ENCODE results near the gene NXN. TPM values are rescaled to one million over a fixed set of nuclear protein-coding genes. Genes with fewer than 3 reads are reported as not detected.
A peak's percentile ranks its signal among the peaks of the same experiment; 100 is the strongest.
"Not testable (repeated sequence)": the region's sequence is repeated elsewhere in the genome, so short reads cannot be mapped to it uniquely, and the experiment has no call there.

NXN gene
- total RNA-seq, 1 donor from 2014 or later = 30.8 TPM

DNA sequence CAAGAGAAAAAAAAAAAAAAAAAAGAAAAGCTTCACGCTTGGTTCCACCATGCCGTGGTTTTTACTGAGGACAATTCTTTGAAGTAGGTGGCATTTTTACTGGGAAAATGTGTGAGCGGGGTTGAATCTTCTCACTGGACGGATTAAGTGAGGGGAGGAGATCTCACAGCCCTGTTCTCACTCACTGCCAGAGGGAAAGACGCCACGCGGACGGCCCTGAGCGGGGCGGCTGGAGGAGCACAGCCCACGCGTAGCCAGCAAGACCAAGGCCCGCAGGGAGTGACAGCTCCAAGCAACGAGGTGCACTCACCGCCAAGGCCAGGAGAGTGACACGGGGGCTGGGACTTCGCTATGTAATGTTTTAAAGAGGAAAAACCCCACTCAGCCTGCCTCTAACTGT is 154.4 kb downstream of the NXN start:
- no peak for ATAC-seq

DNA sequence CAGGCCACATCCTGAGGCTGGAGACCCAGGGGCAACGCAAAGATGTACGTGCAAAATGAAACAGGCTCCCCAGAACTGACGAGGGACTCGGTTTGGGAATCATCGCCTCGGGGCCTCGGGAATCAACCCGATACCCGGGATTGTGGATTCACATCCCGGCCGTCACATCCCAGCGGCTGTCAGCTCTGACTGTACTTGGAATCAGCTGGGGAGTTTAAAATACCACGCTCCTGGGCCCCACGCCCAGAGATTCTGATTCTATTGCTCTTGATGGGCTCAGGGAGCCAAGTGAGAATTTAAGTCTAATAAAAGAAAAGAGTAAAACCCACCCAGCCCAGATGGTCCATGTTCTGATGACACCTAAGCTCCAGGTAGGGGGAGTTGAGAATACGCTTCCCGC is 155.2 kb downstream of the NXN start:
- no peak for ATAC-seq

DNA sequence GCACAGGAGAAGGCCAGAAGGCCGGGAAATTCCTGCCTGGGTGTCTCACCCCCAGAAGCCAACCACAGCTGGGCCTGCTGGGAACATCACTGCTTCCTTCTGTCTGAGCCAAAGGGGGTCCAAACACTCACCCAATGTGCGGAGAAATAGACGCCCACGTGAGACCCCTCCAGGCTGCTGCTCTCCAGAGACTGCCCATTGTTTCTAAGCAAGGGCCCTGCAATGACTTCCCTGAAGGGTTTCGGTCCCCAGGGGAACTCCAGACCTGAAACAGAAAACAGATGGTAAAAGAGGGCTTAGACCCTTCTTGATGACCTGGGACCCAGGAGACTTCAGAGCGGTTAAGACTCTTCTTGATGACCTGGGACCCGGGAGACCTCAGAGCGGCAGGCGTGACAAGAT is 156.1 kb downstream of the NXN start:
- ATAC-seq = no peak

DNA sequence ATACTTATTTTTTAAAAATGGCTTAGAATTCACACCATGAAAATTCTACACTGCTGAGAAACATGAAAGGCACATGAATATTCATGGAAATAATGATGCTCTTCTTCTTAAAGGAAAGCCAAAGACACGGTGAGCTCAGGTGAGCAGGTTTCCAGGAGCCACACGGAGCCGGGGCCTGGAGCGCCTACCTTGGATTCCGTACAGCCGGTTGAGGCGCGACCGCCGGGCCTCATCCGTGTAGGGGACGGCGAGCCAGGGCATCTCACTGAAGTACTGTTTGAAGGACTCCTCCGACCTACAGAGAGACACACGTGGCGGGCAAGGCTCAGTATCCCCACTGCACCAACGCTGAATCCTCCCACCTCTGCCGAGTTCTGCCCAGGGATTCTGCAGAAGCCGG is 160.3 kb downstream of the NXN start:
- ATAC-seq = no peak

DNA sequence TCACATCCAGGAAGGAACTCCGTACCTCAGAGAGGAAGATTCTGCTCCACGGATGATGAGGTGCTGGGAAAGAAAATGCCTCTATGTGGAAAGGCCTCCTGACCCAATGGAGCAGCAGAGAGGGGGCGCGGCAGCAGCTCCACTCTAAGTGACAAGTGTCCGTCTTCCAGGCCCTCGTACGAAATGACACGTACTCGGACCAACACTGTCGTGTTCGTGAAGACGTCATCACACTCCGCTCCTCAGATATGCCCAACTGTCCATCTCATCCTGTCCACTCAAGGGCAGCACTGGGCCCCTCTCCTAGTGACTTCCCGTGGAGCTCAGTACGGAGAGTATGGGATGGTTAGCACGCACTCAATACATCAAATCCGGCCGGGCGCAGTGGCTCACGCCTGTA is 165.2 kb downstream of the NXN start:
- ATAC-seq = peak; percentile 12

DNA sequence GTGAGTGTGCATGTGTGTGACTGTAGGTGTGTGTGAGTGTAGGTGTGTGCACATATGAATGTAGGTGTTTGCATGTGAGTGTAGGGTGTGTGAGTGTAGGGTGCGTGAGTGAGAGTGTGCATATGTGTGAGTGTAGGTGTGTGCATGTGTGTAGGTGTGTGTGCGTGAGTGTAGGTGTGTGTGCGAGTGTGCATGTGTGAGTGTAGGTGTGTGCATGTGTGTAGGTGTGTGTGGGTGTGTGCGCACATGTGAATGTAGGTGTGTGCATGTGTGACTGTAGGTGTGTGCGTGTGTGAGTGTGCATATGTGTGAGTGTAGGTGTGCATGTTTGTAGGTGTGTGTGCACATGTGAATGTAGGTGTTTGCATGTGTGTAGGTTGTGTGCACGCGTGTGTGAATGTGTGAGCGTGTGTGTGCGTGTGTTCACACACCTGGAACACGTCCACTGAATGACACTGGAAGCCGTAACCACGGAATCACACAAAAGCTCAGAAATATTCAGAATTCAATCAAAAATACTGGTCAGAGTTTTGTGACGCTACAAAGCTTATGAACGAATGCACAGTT is 166.9 kb downstream of the NXN start:
- ATAC-seq = peak; percentile 32

DNA sequence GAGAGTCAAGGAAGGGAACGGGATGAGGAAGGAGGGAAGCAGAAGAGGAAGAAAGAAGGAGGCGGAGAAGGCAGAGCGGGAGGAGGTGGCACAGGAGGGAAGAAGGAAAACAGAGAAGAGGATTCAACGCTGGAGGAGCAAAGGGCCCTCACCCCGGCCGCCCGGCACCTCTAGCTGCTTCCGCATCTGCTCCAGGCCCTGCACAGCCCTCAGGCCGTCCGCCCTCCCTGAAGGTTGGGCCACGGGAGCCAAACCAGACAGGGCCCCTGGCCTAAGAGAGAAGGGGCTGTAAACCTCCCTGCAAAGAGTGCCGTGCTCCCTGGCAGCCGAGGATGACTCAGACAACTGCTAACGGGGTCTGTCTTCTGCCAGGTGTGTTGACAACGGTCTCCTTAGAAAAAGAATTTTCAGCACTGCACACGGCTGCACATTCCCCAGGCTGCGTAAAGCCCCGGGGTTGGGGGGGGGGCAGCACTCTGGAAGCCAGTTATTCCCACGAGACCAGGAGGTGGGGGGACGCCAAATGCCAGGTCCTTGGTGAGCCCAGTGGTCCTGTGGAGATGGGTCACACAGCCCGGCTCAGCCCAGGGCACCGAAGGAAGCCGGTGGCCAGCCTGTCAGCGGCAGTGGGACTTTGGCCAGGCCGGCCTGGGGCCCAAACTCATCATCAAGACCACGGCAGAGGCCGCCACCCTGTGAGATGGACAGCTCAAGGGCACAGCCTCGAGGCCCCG is 168.4 kb downstream of the NXN start:
- ATAC-seq = peak; percentile 20

DNA sequence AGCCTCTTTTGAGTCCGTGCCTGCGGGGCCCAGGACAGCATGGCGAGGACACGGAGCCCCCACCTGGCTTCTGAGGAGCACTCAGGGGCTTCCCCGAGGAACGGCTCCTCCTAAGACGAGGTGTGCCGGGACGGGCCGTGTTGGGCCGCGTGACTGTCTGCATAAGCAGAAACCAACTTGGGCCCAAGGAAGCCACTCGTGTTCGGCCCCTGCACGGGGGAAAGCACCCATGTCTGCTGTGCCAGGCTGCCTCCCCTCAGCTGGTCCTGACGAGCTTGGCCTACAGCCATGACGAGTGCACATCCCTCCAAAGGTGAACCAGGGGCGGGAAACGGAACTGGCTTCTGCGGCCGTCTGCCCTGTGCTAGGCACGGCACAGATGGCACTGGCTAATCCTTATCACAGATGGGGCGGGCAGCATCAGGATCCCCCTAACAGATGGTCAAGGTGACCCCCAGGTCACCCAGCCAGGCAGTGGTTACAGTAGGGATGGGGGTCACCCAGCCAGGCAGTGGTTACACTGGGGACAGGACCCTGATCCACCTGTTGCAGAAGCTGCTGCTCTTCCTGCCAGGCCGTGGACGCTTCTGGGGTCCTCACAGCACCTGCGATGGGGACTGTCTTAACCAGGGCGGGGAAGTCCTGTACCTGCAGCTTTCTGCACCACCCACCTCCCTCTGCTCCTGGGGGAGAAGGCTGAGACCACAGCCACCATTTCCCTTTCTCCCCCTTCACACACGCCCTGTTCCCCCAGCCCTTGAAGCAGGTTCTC is 171.9 kb downstream of the NXN start:
- ATAC-seq = no peak

DNA sequence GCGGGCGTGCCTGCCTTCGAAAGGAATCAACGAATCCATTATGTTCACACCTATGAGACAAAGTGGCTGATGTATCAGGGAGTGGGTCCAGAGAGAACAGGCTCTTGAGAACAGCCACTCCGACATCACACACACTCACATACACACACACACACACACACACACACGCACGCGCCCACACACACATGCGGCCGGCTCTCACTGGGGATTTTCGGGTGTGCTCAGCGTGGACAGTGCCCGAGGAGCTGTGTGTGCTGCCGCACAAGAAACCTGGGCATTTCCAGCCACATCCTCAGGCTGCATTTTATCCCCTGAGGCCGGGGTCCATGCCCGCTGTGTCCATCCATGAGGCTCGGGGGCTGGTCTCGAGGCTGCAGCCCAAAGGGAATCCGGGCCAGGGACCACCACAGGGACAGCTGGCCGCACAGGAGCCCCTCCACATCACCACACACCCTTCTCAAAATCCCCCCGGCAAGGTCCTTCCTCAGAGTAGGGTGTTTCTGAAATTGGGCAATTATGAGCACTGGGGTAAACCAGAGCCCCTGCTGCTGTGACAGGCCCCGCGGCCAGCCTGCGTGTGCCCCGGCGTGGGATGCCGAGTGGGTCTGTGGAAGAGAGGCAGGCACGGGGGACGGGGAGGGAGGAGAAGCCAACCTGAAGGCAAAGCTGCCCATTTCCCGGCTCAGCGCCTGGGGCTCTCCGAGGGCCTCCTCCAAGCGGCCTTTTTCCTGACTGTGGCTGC is 172.6 kb downstream of the NXN start:
- no peak for ATAC-seq

DNA sequence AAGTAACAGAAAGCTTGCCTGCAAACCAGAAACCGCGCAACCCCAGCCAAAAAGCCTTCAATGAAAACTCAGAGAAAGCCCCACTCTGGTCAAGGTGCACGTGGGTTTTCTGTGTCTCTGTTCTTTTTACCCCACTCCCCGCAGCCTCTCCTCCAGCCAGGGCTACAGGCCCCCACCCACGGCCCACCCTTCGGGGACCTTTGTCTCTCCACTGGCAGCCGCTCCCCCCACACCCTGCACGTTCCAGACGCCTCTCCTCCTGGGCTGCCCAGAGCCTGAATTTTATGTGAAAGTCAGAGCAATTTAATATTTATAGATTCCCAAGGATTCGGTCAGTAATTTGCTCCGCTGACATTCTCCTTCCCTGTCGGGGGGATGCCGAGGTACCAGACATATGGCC is 173.2 kb downstream of the NXN start:
- ATAC-seq = no peak

DNA sequence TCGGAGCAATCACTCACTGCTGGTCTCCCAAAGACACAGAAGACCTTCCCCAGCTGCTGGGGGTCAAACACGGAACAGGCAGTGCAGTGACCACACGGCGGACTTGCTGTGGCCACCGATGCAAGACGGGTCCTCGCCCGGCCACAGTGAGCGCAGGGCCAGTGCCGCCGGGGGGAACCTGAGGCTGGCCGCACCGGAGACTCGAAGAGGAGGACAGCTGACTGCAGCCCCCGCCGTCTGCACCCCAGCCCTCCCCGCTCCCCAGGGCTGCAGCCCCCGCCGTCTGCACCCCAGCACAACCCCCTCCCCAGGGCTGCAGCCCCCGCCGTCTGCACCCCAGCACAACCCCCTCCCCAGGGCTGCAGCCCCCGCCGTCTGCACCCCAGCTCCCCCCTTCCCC is 173.7 kb downstream of the NXN start:
- ATAC-seq = not testable (repeated sequence)

DNA sequence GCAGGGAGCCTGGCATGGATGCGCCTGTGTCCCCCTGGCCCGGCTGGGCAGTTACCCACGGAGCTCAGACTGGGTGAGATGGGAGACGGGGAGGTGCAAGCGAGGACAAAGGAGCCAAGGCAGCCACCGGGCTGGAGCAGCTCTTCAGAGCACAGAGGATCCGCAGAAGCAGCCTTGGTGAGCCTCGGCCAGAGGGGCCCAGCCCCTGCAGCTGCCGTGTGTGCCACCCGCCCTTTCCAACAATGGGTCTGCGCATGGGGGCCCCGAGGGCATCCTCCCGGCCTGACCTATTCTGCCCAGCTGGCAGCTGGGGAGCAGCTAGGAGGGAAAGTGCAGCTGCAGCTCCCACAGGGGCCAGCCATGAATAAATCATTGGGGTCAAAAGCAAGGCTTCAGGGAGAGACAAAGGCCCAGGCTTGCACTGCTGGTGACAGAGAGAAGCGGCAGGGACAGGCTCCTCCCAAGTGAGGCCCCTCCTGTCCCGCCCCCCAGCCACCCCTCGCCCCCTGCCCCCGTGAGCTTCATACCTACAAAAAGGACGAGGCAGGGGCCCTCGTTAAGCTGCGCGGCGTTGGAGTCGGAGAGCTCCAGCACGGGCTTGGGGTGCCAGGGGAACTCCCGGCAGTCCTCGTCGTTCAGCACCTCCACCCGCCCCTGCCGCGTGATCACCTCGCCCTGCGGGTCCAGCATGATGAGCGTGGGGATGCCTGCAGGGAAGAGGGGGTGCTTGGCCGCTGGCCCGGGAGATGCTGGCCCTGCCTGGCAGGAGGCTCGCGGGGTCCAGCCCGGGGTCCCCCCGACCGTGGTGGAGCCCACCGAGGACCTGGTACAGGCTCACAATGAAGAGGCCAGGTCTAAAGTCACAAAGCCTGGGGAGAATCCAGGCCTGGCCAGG is 174.8 kb downstream of the NXN start:
- no peak for ATAC-seq

DNA sequence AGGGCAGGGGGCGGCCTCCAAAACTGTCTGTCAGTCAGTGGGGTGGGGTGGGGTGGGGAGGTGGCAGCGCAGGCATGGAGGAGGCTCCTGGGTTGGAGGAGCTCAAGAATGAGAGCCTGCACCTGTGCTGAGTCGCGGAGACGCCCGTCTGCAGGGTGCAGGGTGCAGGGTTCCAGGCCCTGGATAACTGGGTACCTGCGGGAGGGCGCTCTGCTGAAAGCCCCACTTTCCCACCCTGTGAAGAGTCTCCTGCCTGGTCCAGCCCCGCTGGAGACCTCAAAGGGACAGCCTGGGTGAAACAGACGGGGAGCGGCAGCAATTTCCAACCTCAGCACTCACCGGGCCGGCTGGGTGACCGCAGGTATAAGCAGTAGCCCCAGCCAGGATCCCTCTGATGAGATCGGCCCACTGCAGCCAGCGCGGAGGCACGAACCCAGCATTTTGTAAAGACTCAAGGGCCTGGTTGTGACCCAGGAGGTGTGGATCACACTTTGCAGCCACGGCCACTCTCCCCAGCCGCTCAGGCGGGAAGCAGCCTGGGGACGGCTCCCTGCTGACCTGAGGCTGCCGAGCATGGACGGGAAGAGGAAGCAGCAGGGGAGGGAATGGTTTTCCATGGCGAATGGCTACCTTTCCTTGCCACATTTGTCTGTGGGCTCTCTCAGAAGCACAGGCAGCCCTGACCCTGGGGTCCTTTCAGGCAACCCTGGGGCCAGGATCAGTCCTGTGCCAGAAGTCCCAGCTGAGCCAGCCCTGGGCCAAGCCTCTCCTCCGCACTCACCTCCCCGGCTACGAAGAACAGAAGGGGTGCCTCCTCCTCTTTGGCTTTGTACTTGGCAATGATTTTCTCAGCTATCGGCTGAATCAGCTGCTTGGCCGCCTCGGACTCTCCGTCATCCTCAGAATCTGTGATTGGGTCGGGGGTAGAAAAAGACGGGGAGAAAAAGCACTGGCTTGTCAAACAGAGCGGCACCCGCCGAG is 176.4 kb downstream of the NXN start:
- ATAC-seq = no peak

DNA sequence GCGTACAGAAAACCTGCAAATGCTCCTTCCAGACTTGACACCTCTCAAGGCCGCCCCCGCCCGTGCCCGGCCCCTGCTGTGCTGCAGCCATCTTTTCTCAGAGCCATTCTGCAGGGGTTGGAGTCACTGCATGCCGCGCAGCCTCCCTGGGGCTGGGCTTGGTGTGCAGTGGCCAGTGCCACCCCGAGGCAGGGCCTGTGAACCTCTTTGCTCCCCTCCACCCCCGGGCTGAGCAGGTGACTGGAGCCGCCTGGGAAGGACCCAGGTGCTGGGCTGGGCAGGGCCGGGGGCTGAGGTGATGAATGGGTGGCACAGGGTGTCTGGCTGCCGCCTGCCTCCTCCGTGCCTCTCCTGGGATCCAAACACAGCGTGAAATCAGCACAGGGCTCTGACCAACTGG is 177.1 kb downstream of the NXN start:
- ATAC-seq = no peak

DNA sequence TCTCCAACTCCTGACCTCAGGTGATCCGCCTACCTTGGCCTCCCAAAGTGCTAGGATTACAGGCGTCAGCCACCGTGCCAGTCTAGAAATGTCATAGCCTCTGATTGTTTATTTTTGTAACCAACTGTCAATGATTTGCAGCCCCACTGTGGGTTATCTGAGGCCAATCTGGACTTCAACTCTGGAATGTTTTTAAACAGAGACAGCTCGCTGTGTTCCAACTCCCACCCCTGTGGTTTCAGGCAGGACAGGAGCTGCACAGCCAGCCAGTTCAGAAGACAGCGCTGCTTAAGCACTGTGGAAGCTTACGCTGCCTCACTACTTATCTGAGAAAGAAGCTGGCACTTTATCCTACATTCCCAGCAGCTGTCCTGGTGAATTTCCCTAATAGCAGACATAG is 177.9 kb downstream of the NXN start:
- ATAC-seq = no peak

DNA sequence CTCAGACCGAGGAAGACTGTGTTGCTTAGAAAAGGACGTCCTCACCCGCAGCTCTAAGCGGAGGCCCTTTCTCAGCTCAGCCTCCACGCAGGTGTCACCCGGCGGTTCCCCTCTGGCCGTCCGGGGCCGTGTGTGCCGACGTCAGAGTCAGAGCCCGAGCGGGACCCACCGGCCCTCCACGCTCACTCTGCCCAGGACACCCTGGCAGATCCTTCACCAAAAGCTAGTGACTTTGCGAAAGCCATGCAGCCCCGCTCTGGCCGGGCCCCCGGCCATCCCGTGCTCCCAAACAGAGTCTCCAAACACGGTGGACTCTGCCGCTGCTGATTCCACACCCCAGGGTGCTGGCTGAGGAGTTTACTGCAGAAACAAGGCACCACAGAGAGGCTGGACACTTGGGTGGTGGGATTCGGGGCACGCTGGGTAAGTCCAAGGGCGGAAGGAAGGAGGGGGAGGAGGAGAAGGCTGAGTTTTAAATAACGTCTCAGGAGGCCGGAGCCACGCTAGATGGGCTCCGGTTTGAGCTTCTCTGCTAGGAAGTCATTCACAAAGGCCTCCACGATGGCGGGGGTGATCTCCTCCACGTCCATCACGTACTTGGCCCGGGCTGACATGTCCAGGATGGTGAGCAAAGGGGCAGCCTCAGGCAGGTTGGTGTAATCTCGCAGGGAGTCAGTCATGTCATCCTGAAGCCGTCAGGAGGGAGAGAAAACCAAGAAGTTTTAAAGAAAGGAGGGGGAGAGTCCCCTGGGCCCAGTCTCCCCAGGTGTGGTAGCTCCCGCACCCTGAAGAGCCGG is 178.9 kb downstream of the NXN start:
- ATAC-seq = no peak

DNA sequence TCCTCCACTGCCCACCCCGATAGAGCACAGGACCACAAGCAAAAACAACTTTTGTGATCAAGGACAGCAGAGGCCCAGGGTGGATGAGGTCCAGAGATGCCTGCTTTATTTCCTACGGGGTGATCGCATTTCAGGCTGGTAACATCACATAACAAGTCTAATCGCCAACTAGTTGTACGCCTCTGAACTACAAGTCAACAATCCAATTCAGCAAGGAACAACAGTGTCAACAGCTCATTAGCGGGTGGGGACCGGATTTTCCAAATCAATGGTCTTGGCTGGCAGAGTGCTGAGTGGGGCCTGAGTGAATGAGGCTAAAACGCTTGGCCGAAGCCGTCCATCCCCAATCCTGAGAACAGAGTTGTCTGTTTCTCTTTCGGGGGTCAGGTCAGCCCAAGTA is 180.3 kb downstream of the NXN start:
- no peak for ATAC-seq

DNA sequence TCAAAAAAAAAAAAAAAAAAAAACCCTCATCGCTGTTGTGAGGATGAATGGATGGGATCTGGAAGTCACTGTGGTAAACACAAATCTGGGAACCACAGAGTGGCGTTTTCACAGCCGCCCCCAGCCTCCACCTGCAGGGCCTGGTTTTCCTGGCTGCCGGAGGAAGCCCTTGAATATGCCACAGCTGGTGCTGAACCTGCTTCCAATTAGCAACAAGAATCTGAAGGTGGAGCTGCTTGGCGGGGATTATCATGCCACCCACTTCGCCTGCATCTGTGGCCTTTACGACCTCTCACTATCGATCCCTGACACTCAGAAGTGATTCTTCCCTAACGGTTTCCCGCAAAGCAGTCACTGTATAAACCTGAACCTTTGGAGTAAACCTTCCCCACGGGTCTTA is 181.3 kb downstream of the NXN start:
- no peak for ATAC-seq

DNA sequence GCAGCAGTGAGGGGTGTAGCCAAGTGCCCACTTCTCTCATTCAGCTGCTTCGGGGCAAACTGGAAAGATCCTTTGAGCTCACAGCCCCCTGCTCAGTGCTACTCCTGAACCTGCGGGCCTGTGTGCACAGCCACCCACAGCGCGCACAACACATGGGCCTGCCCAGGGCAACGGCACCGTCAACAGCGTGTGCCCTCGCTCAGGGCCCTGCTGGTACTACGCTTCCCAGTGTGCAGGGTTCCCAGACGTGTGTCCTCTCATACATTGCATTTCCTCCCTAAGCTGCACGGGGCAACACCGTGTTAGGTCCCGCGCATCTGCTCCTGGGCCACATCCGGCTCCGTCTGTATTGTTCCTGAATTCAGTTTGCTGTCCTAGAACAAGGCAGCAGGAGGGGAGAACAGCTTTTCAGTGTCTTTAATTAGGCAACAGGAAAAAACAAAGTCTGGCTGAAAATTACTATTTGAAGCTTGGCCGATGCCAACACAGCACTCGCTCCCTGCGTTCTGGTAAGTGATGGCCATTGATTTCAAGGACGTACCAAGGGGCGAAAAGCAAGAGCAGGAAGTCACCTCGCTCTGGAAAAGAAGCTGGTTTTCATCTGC is 182.2 kb downstream of the NXN start:
- no peak for ATAC-seq

DNA sequence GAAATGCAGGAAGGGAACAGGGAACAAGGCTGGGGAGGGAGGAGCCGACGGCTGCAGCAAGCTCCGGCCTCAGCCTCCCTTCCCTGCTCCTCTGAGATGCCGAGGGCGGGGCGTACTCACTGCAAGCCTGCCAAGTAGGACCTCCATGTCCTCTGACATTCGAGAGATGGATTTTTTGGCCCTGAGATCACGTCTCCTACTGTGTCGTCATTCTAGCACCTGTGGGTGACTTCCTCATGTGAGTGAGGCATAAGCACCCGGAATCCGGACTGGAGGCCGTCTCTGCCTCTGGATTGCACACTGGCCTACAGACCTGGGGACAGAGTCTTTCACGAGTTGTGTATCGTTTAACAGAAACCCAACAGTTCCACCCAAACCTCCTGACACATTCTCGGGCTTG is 183.0 kb downstream of the NXN start:
- ATAC-seq = no peak

All from esophagus mucosa (tissue), 1 donor.